Putamen (tissue), 1 donor: ENCODE results near the gene NAXD.
"Not testable (repeated sequence)": the region's sequence is repeated elsewhere in the genome, so short reads cannot be mapped to it uniquely, and the experiment has no call there.

ENCODE experiments used
- DNase-seq: peaks from one replicate; pipeline ENCODE4 v3.0.0-alpha.2; 2016; ENCODE audit warnings: low spot score

The NAXD gene

DNA sequence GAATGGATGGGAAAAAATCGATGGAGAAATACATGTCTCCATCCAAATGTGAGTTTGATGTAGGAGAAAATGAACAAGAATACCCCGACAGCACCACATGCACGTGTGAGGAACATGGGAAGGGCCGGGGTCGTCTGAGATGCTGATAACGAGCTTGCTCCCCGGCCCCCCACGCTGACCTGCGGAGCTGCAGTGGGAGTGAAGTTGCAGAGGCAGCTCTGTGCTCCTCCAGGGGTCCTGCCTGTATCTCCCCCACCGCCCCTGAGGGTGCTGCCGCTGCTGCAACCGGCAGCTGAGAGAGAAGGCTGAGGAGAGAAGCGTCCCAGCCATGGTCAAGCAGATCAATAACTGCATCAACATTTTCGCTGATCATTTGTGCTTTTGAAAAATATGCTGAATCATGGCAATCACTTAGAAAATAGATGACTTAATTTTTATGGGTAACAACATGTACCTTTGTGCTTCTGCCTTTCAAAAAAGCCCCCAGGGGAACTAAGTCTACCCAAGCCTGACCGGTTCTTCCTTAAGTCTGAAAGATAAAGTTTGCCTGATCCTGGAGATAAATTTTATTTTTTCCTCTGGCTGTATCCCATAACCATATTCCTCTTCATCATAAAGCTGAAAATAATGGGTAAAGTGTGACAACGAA, 18.2 kb upstream of the NAXD start:
- no peak for DNase-seq

DNA sequence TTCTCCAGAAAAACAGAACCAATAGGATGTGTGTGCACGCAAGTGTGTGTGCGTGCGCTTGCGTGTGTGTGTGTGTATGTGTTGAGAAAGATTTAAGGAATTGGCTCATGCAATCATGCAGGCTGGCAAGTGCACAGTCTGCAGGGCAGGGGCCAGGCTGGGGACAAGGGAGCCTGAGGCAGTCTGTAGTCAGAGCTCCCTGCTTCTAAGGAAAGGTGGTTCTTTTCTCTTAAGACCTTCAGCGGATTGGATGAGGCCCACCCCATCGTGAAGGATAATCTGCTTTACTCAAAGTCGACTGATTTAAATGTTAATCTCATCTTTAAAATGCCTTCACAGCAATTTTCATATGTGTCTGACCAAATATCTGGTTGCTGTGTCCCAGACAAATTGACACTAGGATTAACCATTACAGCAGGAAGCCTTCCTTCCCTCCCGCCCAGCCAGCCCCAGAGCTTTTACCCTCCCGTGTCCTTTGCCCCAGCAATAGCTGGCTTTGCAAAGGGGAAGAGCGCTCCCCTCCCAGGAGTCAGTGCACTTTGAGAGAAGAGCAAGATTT, 15.0 kb upstream of the NAXD start:
- no peak for DNase-seq

DNA sequence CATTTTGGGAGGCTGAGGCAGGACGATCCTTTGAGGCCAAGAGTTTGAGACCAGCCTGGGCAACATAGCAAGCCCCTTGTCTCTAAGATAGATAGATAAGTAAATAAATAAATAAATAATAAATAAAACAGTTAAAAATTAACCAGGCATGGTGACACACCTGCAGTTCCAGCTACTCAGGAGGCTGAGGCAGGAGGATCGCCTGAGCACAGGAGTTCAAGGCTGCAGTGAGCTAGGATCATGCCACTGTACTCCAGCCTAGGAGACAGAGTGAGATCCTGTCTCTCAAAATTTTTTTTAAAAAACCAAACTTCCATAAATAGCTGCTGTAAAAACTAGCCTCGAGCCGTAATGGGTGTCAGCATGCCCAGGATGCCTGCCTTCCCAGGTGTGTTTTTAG, 14.4 kb upstream of the NAXD start:
- DNase-seq = no peak

DNA sequence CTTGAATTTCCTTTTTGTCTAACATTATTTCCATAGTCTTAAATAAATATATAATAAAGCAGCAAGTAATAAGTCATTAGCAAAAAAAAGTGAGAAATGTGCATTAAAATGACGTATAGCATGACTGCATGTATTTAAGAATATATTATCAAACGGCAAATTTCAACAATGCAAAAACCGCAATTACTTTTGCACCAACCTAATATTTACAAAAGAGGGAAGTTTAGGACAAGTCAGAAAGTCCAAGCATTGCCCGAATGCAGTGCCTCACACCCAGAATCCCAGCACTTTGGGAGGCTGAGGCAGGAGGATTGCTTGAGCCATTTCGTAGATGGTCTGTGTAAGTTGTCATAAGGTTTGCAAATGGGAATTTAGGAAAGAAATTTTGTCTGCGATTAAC, 10.2 kb upstream of the NAXD start:
- no peak for DNase-seq

DNA sequence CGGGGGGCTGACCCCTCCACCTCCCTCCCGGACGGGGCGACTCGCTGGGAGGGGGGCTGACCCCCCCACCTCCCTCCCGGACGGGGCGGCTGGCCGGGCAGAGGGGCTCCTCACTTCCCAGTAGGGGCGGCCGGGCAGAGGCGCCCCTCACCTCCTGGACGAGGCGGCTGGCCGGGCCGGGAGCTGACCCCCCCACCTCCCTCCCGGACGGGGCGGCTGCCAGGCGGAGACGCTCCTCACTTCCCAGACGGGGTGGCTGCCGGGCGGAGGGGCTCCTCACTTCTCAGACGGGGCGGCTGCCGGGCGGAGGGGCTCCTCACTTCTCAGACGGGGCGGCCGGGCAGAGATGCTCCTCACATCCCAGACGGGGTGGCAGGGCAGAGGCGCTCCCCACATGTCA, 9.1 kb upstream of the NAXD start:
- not testable (repeated sequence) for DNase-seq

DNA sequence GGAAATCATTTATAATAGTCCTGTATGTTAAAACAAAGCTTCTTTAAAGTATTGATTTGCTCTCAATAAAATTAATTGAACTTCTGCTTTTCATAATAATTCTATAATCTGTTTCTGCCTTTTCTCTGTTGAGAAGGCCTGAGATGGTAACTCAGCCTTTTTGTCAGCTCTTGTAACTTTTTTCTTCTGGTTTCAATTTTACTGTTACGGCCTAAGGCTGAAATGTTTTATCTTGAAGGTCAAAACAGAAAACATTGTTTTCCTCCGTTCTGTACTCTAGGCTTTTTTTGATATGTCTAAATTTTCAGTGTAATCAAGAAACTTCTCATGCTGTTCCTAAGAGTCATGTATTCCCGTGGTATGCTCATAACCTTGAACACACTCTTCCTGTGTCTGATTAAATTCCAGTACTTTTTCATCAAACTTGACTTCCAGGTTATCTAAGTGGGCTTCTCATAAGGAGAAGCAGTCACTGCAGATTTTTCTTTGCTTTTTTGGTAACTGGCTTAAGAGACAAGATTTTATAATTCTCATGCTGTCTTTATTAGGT, 7.6 kb upstream of the NAXD start:
- no peak for DNase-seq

DNA sequence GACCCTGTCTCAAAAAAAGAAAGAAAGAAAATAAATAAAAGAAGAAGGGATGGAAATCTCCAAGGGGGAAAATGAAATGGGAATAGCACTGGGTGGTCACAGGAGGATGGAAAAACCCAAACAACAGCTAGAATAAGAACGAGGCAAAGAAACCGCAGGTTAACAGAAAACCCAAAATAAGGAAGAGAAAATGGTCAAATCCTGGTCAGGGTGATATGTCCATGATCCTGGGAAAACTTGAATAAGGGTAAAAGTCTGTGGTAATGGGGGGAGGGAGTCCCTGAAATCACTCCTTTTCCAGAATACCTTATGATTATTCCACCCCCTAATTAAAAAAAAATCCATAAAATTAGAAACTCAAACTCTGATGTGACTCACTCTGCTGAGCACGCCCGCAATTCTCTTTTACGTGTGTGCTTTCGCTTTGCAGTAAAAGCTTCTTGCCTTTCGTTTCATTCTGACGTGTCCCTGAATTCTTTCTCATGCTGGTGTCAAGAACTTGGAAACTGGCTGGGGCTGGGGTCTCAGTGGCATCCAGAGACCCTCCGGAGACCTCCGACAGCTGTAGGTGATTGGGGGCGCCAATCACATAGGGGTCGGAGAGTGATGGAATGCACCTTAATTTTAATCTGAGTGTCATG, 4.3 kb upstream of the NAXD start:
- DNase-seq = peak; percentile 58

DNA sequence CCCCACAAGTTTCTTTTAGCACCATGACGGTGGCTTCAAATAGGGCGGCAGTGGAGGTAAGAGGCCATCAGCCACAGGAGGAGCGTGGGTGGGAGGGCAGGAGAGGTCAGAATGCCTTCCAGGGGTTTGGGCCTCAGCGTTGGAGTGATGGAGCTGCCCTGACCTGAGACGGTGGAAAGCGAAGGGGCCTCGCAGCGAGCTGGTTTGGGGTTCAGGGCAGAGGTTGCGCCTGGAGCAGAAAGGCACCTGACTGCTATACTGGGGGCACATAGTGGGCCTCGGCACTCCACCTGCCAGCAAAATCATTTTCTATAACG, 382 bp upstream of the NAXD start:
- DNase-seq = no peak

DNA sequence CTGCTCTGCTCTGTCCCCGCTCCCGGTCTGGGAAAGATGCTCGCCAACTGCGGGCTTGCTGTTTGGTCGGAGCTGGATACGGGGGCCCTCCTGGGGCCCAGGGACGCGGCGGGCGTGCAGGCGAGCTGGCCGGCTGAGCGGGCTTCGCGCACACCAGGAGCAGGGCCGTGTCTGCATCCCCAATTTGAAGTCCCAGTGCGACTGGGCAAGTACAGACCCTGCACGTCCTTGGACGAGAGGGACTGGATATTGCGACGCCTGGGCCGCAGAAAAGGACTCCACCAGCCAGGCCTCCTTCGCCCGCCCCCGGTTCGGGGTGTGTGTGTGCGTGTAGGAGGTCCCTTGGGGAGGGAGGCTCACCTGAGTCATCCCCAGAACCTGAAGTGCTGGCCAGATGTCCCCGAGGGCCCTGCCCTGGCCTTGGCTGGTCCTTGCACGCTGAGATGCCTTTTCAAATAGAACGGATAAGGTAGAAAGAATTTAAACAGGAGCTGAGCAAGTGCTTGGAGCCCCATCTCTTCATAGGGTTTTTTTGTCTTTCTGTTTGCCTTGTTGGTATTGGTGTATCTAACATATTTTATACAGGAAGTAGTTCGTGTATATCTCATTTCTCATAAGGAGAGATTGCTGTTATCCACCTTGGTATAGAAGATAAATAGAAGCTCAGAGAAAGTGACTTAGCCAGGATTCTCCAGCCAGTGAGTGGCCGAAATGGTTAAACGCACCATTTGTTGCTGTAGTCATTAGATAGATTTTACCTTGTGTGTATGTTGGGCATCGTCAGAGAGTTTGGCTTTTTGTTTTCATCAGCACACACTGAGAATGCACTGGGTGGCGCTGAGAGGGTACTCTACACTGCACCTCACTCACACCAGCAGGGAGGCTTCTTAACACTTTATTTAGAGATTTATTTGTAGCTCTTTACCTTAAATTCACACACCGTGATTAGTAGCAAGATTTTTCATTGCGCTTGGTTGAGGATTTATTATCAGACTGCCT, 1.1 kb downstream of the NAXD start:
- no peak for DNase-seq

DNA sequence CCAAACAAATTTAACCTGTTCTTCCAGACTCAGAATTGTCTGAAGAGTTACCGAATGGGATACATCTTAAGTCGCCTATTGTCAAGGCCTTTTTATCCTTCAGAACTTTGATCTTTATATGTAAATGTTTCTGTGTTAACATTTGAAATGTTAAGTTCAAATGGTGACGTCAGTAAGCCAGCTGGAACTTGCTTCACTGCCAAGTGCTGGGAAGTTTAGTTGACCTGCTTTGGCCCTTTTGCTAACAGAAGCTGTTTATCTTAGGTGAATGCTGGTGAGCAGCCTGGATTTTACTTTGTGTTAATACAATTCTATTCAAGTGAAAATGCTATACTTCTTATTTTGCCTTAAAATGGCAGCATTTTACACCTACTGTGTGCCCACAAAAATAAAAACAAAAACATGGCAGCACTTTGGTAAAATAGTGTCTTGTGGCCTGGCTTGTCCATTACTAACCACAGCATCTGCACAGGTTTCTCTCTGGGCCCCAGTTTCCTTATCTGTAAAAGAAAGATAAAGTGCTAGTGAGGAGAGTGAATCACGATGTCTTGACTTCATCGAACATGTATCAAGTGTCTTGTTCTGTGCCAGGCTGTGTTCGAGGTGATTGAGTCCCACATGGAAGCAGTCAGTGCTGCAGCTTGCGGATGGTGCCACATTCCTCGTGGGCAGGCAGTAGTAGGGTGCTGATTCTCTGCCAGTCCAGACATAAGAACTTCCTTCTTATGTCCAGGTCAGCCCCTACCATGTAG, 2.2 kb downstream of the NAXD start:
- peak; percentile 35 for DNase-seq

DNA sequence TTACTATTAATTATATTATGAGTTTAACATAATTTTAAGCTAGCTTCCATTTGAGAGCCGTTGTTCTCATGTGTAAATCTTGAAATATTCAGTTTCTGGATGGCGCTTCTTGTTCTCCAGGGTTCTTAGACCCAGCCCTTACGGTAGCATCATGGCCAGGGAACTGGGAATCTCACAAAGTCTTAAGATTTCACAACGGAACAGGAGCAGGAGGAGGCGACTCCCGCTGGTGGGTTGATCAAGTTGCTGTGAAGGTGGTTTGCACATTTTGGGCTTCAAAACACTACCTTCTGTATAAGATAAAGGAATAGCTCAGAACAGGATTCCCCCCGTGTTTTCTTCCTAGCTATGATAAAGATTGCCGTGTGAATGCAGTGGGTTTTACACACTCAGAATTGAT, 2.8 kb downstream of the NAXD start:
- DNase-seq = no peak

DNA sequence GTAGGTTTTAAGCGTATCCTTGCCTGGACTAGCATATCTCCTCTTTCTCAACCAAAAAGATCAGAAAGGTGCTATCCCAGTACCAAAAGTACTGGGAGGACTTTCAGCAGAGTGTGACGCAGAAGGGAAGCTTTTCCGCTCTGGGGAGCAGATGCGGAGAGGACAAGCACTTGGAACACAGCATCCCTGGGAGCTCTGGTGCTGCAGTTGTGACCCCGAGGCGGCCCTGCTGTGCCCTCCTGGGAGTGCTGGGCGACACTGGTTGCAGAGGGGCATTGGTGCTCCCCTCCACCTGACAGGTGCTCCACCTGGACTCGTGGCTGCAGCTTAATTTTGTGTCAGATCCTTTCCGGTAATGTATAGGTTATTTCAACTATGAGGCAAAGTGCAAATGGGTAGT, 3.4 kb downstream of the NAXD start:
- DNase-seq = no peak

DNA sequence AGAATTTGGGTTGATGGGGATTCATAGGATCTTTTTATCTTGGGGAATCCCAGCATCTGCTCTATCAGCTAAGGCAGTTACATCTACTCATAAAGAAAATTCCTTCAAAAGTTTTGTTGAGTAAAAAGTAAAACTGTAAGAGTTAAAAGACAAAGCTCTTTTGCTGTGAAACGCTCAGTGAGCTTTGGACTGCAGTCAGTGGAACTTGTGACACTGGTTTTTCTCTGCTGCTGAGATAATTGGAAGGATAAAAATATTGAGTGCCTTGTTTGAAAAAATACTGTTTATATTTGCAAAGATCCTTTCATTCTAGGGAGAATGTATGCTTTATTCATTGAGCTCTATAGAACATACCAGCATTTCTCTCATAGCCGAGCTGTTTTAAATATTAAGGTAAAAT, 5.3 kb downstream of the NAXD start:
- DNase-seq = no peak

DNA sequence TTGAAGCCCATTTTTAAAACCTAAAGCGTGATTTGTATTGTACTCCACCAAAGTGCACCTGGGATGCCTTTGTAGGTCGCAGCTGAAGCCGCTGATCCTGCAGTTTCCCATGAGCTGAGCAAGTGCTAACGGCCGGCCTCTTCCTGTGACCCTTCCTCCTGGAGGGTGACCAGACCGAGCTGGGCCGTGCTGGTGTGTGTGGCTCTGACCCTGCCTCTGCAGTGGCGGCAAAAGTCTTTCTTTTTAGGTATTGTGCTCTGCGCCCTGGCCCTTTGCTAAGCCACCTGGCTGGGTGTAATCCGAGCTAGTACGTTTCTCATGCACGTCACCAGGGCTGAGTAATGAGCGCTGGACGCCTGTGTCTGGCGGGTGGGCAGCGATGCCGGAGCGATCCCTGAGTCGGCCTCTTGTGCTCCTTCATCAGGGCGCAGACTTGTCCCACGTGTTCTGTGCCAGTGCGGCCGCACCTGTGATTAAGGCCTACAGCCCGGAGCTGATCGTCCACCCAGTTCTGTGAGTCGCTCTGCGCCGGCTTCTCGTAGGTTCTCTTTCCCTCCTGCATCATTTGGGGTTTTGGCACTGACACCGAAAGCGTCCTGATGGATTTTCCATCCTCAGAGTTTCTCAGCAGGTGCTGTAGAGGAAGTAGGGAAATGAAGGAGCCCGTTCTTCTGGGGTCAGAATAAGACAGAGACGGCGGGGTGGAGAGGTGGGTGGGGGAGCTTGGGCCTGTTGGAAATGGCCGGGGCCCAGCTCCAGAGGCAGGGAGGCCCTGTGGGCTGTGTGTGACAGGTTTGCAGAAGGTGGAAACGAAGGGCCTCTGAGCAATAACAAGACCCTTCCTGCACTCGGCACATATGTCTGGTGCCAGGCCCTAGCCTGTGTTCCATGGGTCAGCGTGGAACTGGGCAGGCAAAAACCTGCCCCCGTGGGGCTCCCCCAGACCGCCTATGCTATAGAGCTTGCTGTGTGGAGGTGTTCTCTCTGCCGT, 9.7 kb downstream of the NAXD start:
- DNase-seq = no peak

DNA sequence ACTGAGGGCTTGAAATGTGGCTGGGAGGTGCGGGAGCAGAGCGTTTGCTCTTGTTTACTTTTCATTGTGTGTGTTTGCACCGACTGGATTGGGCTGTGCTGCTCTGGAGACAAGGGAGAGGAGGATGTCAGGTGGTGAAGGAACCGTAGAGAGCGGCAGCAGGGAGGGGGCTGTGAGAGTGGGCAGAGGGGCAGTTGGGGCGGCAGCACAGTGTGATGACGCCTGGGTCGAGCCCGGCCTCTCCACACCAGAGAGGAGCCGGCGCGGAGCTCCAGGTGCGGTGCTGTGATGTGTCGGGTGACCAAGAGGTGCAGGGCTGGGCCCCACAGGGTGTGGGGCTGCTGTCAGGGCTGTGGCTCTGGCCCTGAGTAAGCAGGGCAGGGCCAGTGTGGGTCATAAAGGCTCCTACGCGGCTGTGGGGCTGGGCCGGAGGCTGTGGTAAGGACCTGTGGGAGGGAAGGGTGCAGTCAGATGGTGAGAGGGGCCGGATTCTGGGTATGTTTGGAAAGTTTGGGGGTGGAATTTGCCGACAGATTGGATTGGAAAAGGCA, 10.5 kb downstream of the NAXD start:
- no peak for DNase-seq

DNA sequence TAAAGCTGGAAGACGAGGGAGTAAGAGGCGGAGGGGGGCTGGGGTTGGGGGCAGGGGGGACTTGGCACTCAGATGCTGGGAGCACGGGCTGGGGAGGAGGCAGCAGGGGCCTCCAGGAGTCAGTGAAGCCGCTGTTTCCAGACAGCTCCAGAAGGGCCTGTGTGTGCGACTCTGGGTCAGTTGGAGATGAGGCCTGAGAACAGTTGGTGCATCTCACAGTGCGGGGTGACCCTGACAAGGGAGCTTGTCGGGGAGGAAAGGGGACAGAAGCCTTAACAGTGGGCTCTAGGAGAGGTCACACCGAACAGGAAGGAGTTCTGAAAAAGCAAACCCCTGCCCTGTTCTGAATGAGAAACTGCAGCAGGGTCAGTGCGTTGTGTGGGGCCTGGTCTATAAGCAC, 11.2 kb downstream of the NAXD start:
- DNase-seq = no peak

DNA sequence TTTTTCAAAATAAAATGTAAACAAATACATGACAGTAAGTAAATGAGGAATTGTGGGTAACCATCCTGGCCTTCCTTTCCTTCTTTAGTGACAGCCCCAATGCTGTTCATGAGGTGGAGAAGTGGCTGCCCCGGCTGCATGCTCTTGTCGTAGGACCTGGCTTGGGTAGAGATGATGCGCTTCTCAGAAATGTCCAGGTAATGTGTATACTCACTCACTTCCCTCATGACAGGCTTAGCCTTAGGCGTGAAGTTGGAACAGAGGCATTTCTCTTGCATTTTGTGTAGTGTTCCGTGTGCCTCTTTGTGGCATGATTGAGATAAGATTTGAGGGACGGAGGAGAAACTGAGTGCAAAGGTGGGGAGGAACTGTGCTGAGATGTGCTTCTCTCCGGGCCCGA, 12.0 kb downstream of the NAXD start:
- DNase-seq = no peak

DNA sequence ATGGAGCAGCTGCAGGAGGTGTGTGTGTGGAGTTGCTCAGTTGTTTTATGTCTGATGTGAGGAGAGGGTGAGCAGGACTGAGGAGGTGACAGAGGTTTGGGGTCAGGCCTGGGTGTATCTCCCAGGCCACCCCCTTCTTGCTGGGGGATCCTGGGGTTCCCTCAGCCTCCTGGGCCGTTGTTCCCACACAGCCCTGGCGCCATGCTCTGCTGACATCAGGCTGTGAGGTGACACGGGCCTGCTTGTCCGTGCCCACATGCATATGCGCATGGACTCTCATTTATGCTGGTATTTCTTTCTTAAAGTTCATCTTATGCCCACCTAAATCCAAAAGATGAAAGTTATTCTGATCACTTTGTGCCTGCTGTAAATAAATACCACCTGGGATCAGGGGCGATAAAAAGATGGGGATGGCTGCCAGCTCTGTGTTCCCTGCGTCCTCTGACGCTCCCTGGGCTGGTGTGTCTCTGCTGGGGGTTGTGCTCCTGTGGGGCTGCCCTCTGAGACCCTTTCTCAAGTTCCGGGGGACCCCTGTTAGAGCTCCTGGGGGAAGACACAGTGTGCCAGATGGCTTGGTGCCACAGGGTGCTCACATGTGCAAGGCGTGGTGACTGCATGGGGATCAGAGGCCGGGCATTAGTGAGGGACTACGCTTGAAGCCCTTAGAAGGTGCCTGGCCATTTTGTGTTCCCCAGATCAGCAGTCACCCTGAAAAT, 12.6 kb downstream of the NAXD start:
- no peak for DNase-seq

DNA sequence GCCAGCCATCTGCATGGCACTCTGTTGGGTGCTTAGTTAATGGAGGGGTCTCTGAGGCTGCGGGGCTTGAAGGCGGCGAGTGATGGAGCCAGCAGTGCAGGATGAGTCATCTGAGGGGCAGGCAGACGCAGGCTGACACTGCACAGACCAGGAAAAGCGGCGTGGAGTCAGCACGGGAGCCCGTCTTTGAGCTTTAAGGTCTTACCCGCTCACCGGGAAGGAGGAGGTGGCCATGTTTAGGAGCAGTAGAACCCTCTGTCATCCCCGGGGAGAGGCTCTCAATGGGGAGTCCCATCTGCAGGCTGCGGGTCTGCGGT, 13.1 kb downstream of the NAXD start:
- no peak for DNase-seq
